WERI-Rb-1 (cell line): ENCODE measurements around the gene COL5A2.

Source experiments
- DNase-seq: peaks from one replicate; pipeline ENCODE4 v3.0.0-alpha.2; 2020
- H3K27ac ChIP-seq: fragments of 250-450 bp; sonication (Bioruptor Pico); 2 replicates; pipeline ENCODE4 v1.5.1; 2020; ENCODE audit warnings: mild to moderate bottlenecking, moderate library complexity
- H3K27me3 ChIP-seq: fragments of 250-450 bp; sonication (Bioruptor Pico); 2 replicates; pipeline ENCODE4 v1.5.1; 2021; ENCODE audit warnings: mild to moderate bottlenecking, low read depth, moderate library complexity; ENCODE audit not compliant: insufficient read depth, severe bottlenecking
- H3K36me3 ChIP-seq: fragments of 250-450 bp; sonication (Bioruptor Pico); 2 replicates; pipeline ENCODE4 v1.5.1; 2020; ENCODE audit warnings: mild to moderate bottlenecking, moderate library complexity
- H3K4me3 ChIP-seq: 2 replicates; pipeline ENCODE4 v1.5.1; 2011; ENCODE audit warnings: low read depth, mild to moderate bottlenecking, control low read depth, low read length
- H3K9me3 ChIP-seq: fragments of 250-450 bp; sonication (Bioruptor Pico); 2 replicates; pipeline ENCODE4 v1.5.1; 2021; ENCODE audit warnings: mild to moderate bottlenecking, moderate library complexity; ENCODE audit not compliant: severe bottlenecking
- TF ChIP-seq, protein P1 (sequence below): IDR thresholded peaks from 2 replicates; pipeline ENCODE4 v1.5.1; 2011; ENCODE audit warnings: low read depth, mild to moderate bottlenecking, control low read depth, inconsistent platforms, low read length

COL5A2 gene

GRCh38 chr2:189015359-189015758 lies 164.2 kb downstream of the COL5A2 start:
- DNase-seq, result no peak
- Histone ChIP-seq H3K36me3 (no peaks in the 10 kb centered on the region), H3K27me3 (no peaks in the 10 kb centered on the region), H3K4me3 (no peak overlapping the region), H3K27ac (no peak overlapping the region), H3K9me3 (no peaks in the 10 kb centered on the region)
- TF ChIP-seq, protein P1, sequence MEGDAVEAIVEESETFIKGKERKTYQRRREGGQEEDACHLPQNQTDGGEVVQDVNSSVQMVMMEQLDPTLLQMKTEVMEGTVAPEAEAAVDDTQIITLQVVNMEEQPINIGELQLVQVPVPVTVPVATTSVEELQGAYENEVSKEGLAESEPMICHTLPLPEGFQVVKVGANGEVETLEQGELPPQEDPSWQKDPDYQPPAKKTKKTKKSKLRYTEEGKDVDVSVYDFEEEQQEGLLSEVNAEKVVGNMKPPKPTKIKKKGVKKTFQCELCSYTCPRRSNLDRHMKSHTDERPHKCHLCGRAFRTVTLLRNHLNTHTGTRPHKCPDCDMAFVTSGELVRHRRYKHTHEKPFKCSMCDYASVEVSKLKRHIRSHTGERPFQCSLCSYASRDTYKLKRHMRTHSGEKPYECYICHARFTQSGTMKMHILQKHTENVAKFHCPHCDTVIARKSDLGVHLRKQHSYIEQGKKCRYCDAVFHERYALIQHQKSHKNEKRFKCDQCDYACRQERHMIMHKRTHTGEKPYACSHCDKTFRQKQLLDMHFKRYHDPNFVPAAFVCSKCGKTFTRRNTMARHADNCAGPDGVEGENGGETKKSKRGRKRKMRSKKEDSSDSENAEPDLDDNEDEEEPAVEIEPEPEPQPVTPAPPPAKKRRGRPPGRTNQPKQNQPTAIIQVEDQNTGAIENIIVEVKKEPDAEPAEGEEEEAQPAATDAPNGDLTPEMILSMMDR, result no peak

GRCh38 chr2:189014449-189015138 lies 165.0 kb downstream of the COL5A2 start:
- H3K36me3 ChIP-seq, result no peaks in the 10 kb centered on the region
- DNase-seq, result no peak
- H3K4me3 ChIP-seq, result no peak overlapping the region
- H3K9me3 ChIP-seq, result no peaks in the 10 kb centered on the region
- TF ChIP-seq, protein P1, result no peak
- H3K27me3 ChIP-seq, result no peaks in the 10 kb centered on the region
- no peak overlapping the region for H3K27ac ChIP-seq

GRCh38 chr2:189013671-189014448 lies 165.7 kb downstream of the COL5A2 start:
- TF ChIP-seq, protein P1, result no peak
- H3K36me3 ChIP-seq, result no peaks in the 10 kb centered on the region
- no peak overlapping the region for H3K4me3 ChIP-seq
- H3K27ac ChIP-seq, result no peak overlapping the region
- no peaks in the 10 kb centered on the region for H3K9me3 ChIP-seq
- H3K27me3 ChIP-seq, result no peaks in the 10 kb centered on the region
- no peak for DNase-seq

GRCh38 chr2:189013031-189013430 lies 166.5 kb downstream of the COL5A2 start:
- Histone ChIP-seq H3K4me3 (no peak overlapping the region), H3K36me3 (no peaks in the 10 kb centered on the region), H3K27me3 (no peaks in the 10 kb centered on the region), H3K27ac (no peak overlapping the region), H3K9me3 (no peaks in the 10 kb centered on the region)
- TF ChIP-seq, protein P1, result no peak
- DNase-seq, result no peak

DNA sequence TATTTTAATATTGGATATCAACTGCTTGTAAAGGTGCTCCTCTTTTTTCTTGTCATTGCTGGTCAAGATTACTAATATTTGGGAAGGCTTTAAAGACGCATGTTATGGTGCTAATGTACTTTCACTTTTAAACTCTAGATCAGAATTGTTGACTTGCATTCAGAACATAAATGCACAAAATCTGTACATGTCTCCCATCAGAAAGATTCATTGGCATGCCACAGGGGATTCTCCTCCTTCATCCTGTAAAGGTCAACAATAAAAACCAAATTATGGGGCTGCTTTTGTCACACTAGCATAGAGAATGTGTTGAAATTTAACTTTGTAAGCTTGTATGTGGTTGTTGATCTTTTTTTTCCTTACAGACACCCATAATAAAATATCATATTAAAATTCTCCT lies 167.2 kb downstream of the COL5A2 start:
- Histone ChIP-seq H3K9me3 (no peaks in the 10 kb centered on the region), H3K4me3 (no peak overlapping the region), H3K36me3 (no peaks in the 10 kb centered on the region), H3K27ac (no peak overlapping the region), H3K27me3 (no peaks in the 10 kb centered on the region)
- no peak for DNase-seq
- TF ChIP-seq, protein P1, result no peak
